HG02571 (cell line): ENCODE measurements around the gene PTX3.

Source experiments
- ATAC-seq: cut with Tn5 transposase; IDR thresholded peaks from one replicate; pipeline ENCODE4 v1.9.1; 2021; ENCODE audit warnings: mild to moderate bottlenecking, moderate library complexity; ENCODE audit not compliant: unreplicated experiment

PTX3 gene

DNA sequence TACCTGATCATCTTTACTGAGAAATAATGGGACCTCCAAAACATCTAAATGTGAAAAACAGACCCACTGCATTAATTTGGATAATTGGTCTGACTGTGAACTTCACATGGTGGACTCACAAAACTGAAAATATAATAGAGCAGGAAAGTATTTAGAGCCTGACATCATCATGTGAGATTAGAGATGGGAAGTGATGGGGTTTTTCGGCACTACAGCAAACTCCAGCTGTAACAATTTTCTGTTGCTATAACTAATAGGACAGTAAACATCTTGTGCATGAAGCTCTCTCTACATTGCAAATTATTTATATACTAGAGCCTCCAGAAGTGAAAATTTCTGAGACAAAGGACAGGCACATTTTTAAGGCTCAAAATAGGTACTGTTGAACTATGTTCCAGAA, 34.4 kb downstream of the PTX3 start:
- ATAC-seq = no peak

DNA sequence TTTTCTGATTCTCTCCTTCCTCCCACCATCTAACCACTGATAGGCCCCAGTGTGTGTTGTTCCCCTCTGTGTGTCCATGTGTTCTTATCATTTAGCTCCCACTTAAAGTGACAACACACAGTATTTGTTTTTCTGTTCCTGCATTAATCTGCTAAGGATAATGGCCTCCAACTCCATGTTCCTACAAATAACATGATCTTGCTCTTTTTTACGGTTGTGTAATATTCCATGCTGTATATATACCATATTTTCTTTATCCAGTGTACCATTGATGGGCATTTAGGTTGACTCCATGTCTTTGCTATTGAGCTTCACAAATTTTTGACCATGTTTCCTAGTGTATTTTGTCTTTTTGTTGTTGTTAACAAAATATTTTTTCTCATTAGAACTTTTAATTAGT, 36.0 kb downstream of the PTX3 start:
- no peak for ATAC-seq

DNA sequence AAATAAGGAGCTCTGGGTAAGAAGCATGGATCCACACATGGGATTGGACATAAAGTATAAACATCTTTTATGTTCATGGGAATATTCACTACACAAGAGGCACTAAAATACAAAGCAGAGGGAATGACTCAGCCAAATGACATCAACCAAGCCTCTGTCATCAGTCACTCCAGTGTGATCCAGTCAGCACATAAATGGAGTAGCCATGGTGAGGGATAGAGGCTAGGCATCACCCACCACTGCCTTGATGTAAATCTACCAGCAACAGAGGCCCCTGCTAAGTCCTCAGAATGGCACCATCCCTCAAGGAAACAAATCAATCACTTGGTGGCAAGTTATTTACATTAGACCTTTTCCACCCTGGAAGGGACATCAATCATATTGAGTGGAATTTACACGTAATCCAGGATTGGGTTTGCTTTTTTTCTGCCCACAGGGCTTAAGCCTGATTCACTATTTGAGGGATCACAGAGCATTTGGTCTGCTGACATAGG, 39.3 kb downstream of the PTX3 start:
- ATAC-seq = no peak

DNA sequence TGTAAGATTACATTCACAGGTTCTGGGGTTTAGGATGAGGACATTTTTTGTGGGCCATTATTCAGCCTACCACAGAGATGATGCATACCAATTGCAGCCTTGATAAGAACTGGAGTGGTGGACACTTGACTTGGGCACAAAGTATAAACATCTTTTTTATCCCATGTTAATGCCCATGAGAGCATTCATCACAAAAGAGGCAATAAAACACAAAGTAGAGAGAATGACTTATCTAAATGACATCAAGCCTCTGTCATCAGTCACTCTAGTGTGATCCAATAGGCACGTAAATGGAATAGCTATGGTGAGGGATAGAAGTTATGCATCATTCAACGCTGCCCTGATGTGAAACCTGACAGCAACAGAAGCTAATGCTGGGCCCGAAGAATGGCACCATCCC, 40.8 kb downstream of the PTX3 start:
- ATAC-seq = no peak

DNA sequence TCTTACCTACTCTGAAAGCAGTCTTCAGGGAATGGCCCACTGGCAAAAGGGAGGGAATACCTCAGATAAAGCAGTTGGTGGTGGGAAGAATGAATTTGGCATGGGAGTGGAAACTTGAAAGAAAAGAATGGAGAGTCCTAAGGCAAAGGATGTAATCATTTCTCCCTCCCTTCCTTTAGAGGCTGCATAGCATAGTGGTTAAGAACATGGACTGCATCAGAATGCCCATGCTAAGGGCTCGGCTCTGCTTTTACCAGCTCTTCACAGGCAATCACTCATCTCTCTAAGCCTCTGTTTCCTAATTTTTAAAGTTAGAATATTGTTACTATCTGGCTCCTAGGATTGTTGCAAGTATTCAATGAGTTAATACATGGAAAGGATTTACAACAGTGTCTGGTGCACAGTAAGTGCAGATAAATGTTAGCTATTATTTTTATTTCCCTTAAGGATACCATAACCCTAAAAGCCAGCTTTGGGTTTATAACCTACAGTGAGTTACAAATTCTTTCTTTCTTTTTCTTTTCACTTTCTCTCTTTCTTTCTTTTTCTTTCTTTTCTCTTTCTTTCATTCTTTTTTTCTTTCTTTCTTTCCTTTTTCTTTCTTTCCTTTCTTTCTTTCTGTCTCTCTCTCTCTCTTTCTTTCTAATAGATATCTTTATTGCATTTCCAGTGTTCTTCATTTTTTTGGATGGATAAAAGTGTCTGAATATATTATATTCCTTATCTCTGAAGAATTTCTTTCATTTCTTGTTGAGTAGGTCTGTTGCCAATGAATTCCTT, 43.0 kb downstream of the PTX3 start:
- ATAC-seq = no peak

DNA sequence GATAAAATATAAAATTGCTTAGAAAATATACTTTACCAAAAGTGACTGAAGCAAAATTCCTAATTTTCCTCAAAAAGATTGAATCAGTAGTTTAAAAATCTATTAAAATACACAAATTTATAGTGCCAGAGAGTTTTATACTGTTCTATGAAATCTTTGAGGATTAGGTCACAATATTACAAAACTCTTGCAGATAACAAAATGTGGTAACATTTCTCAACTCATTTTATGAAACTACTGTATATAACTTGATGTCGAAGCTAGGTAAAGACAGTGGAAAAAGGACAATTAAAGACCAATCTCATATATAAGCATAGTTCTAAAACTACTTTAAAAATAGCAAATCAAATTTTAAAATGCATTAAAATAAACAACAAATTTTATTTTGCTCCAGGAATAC, 50.7 kb downstream of the PTX3 start:
- no peak for ATAC-seq

DNA sequence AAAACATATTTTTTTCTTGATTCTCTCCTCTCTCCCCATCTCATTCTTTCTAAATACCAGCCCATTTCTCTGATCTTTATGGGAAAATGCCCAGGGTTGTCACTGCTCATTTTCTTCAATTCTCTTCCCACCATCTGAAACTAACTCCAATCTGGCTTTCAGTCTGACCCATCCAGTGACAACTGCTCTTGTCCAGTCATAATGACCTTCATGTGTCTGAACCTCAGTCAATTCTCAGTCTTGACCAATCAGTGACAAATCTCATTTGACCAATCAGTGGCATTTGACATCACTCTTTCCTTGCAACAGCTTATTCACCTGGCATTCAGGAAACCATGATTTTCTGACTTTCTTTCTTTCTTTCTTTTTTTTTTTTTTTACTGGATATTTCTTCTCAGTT, 51.5 kb downstream of the PTX3 start:
- no peak for ATAC-seq

DNA sequence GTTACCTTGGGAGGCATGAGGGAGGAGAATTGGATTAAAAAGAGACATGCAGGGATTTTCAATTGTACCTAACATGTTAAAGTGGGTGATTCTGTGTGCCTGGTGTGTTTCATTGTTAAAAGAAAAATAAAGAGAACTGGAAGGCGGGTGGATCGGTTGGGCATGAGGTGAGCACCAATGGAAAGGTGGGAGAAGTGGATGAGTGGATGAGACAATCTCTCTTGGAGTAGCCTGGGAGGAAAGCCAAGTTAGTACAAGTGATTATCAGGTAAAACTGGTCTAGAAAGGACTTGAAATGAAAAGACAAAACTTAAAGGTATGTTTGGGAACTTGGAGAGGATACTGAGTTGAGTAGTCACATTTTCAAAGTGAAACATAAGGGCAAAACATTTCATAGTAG, 54.5 kb downstream of the PTX3 start:
- ATAC-seq = no peak
